CD4-positive, alpha-beta T cell treated with Interleukin-6 at 100 ng/mL for 8 hours (primary cell): ENCODE data around the gene PMVK.

Experiments
- DNase-seq: peaks from one replicate; pipeline ENCODE4 v3.0.0-alpha.2; 2020; ENCODE audit warnings: mixed read lengths, low spot score

Gene PMVK

DNA sequence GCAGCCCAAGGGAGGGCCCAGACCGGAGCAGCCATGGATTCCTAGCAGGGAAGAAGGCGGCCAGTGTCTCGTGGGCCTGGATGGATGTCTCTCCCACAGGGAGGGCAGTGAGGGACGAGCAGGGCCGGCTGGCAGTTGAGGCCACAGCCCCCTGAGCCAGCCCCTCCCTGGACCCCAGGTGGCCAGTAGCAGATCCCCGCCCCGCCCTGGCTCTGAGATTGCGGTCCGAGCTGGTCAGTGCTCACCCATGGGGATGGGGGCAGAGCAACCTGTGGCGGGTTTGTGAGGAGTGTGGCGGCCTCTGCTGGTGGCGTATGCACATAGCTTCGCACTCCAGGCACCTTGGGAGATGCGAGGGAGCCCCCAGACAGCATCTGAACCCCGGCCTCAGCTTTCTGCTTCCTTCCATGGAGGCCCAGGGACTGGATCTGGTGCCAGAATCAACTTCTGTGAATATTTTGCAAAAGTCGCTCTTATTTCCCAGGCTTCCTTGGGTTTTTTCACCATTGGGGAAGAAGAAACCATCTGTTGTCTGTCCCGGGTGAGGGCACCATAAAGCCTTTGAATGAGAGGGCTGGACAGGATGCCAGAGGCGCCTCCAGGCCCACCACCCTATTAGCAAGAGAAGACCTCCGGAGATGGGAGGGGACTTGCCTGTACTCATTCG, 58.0 kb downstream of the PMVK start:
- DNase-seq: peak; percentile 62

- no peak for DNase-seq
Measured at GRCh38 chr1:154877370-154877974, 59.0 kb downstream of the PMVK start.

- DNase-seq: no peak
Measured at GRCh38 chr1:154876842-154877369, 59.6 kb downstream of the PMVK start.
